Measurements from ENCODE around the gene VAMP8.

The VAMP8 gene

GRCh38 chr2:85588645-85589044, 11.3 kb downstream of the VAMP8 start:
- no peaks in the 10 kb centered on the region for H3K79me2 ChIP-seq (ENCODE audit: insufficient read depth, low read length)
- H3K9me3 ChIP-seq (ENCODE audit: insufficient read depth, low read length) = no peaks in the 10 kb centered on the region
- TF ChIP-seq EZH2phosphoT487 (conservative IDR thresholded peaks at IDR 0.05; ENCODE audit: low read length) = no peak
- TF ChIP-seq, protein P1, sequence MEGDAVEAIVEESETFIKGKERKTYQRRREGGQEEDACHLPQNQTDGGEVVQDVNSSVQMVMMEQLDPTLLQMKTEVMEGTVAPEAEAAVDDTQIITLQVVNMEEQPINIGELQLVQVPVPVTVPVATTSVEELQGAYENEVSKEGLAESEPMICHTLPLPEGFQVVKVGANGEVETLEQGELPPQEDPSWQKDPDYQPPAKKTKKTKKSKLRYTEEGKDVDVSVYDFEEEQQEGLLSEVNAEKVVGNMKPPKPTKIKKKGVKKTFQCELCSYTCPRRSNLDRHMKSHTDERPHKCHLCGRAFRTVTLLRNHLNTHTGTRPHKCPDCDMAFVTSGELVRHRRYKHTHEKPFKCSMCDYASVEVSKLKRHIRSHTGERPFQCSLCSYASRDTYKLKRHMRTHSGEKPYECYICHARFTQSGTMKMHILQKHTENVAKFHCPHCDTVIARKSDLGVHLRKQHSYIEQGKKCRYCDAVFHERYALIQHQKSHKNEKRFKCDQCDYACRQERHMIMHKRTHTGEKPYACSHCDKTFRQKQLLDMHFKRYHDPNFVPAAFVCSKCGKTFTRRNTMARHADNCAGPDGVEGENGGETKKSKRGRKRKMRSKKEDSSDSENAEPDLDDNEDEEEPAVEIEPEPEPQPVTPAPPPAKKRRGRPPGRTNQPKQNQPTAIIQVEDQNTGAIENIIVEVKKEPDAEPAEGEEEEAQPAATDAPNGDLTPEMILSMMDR (IDR thresholded peaks at IDR 0.05; ENCODE audit: insufficient read depth, low read length, poor library complexity, severe bottlenecking) = no peak
- H3F3A ChIP-seq (ENCODE audit: insufficient read depth) = no peaks in the 10 kb centered on the region
- no peaks in the 10 kb centered on the region for H3K9me2 ChIP-seq (replicated peaks; ENCODE audit: insufficient read depth, low read length)
- H2AFZ ChIP-seq (ENCODE audit: low read depth, low read length, severe bottlenecking) = no peak overlapping the region
- H3K27ac ChIP-seq (ENCODE audit: low read depth, low read length) = no peak overlapping the region
- no peak overlapping the region for H3K4me3 ChIP-seq (ENCODE audit: insufficient read depth, low read length, poor library complexity, severe bottlenecking)
- no peak overlapping the region for H3K9ac ChIP-seq (ENCODE audit: low read length)
- H4K20me1 ChIP-seq (ENCODE audit: low read depth, low read length) = no peaks in the 10 kb centered on the region
- H3K4me2 ChIP-seq (ENCODE audit: low read depth, low read length, poor library complexity, severe bottlenecking) = no peak overlapping the region
- no peaks in the 10 kb centered on the region for H3K36me3 ChIP-seq (ENCODE audit: low read length)
- H3K27me3 ChIP-seq (ENCODE audit: low read length) = no peaks in the 10 kb centered on the region

- no peak overlapping the region for H3K27ac ChIP-seq (ENCODE audit: low read depth, low read length)
- H3K4me2 ChIP-seq (ENCODE audit: low read depth, low read length, poor library complexity, severe bottlenecking) = no peak overlapping the region
- no peaks in the 10 kb centered on the region for H3K27me3 ChIP-seq (ENCODE audit: low read length)
- H4K20me1 ChIP-seq (ENCODE audit: low read depth, low read length) = no peaks in the 10 kb centered on the region
- no peak overlapping the region for H3K9ac ChIP-seq (ENCODE audit: low read length)
- H2AFZ ChIP-seq (ENCODE audit: low read depth, low read length, severe bottlenecking) = no peak overlapping the region
- H3K9me3 ChIP-seq (ENCODE audit: insufficient read depth, low read length) = no peaks in the 10 kb centered on the region
- H3K4me3 ChIP-seq (ENCODE audit: insufficient read depth, low read length, poor library complexity, severe bottlenecking) = no peak overlapping the region
- H3K79me2 ChIP-seq (ENCODE audit: insufficient read depth, low read length) = no peaks in the 10 kb centered on the region
- no peaks in the 10 kb centered on the region for H3K36me3 ChIP-seq (ENCODE audit: low read length)
- TF ChIP-seq EZH2phosphoT487 (conservative IDR thresholded peaks at IDR 0.05; ENCODE audit: low read length) = no peak
- TF ChIP-seq, protein P1 (IDR thresholded peaks at IDR 0.05; ENCODE audit: insufficient read depth, low read length, poor library complexity, severe bottlenecking) = no peak
- no peaks in the 10 kb centered on the region for H3F3A ChIP-seq (ENCODE audit: insufficient read depth)
- H3K9me2 ChIP-seq (replicated peaks; ENCODE audit: insufficient read depth, low read length) = no peaks in the 10 kb centered on the region
Measured at GRCh38 chr2:85589181-85589580, 11.8 kb downstream of the VAMP8 start.

DNA sequence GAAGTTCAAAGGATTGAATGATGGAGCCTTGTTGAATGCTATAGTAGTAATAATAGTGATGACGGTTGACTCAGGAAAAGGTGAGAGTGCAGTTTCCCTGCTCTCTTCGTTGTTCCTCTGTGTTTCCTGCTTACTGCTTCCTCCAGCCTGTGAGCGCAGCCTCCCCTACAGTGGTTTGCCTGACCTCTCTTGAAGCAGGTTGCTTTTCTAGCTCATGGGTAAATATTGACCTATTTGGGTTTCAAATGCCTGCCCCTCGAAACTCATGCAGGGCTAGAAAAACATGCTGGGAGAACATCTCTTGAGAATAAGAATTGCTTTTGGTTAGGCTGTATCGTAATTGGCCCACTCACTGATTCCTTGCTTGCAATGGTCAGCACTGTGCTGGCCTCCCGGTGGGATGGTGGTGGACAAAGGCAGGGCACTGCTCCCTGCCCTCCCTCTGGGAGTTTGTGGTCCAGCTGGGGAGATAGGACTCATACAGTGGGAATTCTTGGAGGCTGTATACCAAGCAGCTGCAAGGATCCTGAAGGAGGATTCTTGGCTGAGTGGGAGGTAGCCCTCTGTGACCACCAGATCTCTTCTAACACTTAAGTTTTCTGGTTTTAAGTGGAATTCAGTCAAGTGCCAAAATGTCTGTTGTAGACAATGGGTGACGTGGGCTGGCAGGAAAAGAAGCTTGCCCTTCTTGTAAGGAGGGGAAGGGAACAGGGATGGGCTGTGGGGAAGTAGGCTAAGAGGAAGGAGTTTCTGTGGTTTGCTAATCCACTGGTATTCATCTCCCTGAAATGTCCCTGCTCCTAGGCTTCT, 12.8 kb downstream of the VAMP8 start:
- no peak overlapping the region for H3K4me3 ChIP-seq (ENCODE audit: insufficient read depth, low read length, poor library complexity, severe bottlenecking)
- H2AFZ ChIP-seq (ENCODE audit: low read depth, low read length, severe bottlenecking) = no peak overlapping the region
- no peaks in the 10 kb centered on the region for H4K20me1 ChIP-seq (ENCODE audit: low read depth, low read length)
- no peaks in the 10 kb centered on the region for H3K36me3 ChIP-seq (ENCODE audit: low read length)
- no peak overlapping the region for H3K4me2 ChIP-seq (ENCODE audit: low read depth, low read length, poor library complexity, severe bottlenecking)
- H3K27me3 ChIP-seq (ENCODE audit: low read length) = no peaks in the 10 kb centered on the region
- no peaks in the 10 kb centered on the region for H3K9me2 ChIP-seq (replicated peaks; ENCODE audit: insufficient read depth, low read length)
- H3K9ac ChIP-seq (ENCODE audit: low read length) = no peak overlapping the region
- TF ChIP-seq, protein P1 (IDR thresholded peaks at IDR 0.05; ENCODE audit: insufficient read depth, low read length, poor library complexity, severe bottlenecking) = no peak
- TF ChIP-seq EZH2phosphoT487 (conservative IDR thresholded peaks at IDR 0.05; ENCODE audit: low read length) = no peak
- H3K79me2 ChIP-seq (ENCODE audit: insufficient read depth, low read length) = no peaks in the 10 kb centered on the region
- no peaks in the 10 kb centered on the region for H3F3A ChIP-seq (ENCODE audit: insufficient read depth)
- H3K27ac ChIP-seq (ENCODE audit: low read depth, low read length) = no peak overlapping the region
- no peaks in the 10 kb centered on the region for H3K9me3 ChIP-seq (ENCODE audit: insufficient read depth, low read length)
